Left renal cortex interstitium (tissue), 4 donors: ENCODE results near the gene BCAP31. TPM values are rescaled to one million over a fixed set of nuclear protein-coding genes. Genes with fewer than 3 reads are reported as not detected.
"Not testable (repeated sequence)": the region's sequence is repeated elsewhere in the genome, so short reads cannot be mapped to it uniquely, and the experiment has no call there.

Experiments used
- DNase-seq, 4 donors: peaks; one replicate each; pipeline ENCODE4 v3.0.0-alpha.2; 2013; ENCODE audit warnings: low read depth in 4 of 4, low spot score in 2 of 4, missing footprints in 1 of 4
- polyA plus RNA-seq, 4 donors: library from polyadenylated mRNA; unstranded; fragments of 120-200 nt; gene quantifications; one replicate each; pipeline ENCODE4 v1.2.1, GENCODE V29; 2013; ENCODE audit not compliant: insufficient read length in 4 of 4

The BCAP31 gene
- polyA plus RNA-seq, 4 donors: 181 to 197 (median 188) TPM

- DNase-seq: not testable (repeated sequence)
Measured at GRCh38 chrX:153696986-153697722, 27.0 kb downstream of the BCAP31 start.

GRCh38 chrX:153696538-153696937 is 27.6 kb downstream of the BCAP31 start:
- DNase-seq: not testable (repeated sequence)

GRCh38 chrX:153696100-153696499 is 28.1 kb downstream of the BCAP31 start:
- no peak for DNase-seq

GRCh38 chrX:153694687-153695270 is 29.4 kb downstream of the BCAP31 start:
- DNase-seq: no peak

- not testable (repeated sequence) for DNase-seq
Measured at GRCh38 chrX:153694256-153694655, 29.9 kb downstream of the BCAP31 start.

- no peak for DNase-seq
Measured at GRCh38 chrX:153693216-153694086, 30.7 kb downstream of the BCAP31 start.

- no peak for DNase-seq
Measured at GRCh38 chrX:153692611-153693156, 31.5 kb downstream of the BCAP31 start.

- no peak for DNase-seq
Measured at GRCh38 chrX:153692003-153692402, 32.2 kb downstream of the BCAP31 start.

- not testable (repeated sequence) for DNase-seq
Measured at GRCh38 chrX:153691032-153691827, 33.0 kb downstream of the BCAP31 start.

GRCh38 chrX:153690466-153690865 is 33.7 kb downstream of the BCAP31 start:
- no peak for DNase-seq

GRCh38 chrX:153689654-153690465 is 34.3 kb downstream of the BCAP31 start:
- DNase-seq: no peak

- DNase-seq: no peak
Measured at GRCh38 chrX:153688911-153689590, 35.1 kb downstream of the BCAP31 start.

- no peak for DNase-seq
Measured at GRCh38 chrX:153688506-153688905, 35.7 kb downstream of the BCAP31 start.

- no peak for DNase-seq
Measured at GRCh38 chrX:153688071-153688470, 36.1 kb downstream of the BCAP31 start.

GRCh38 chrX:153687121-153688039 is 36.8 kb downstream of the BCAP31 start, which contains the start of gene SLC6A8:
SLC6A8 (plus strand) TSS chrX:153687926; CDS start chrX:153688575, 649 bp downstream.
- no peak for DNase-seq

- DNase-seq: no peak
Measured at GRCh38 chrX:153686711-153687110, 37.5 kb downstream of the BCAP31 start.
